B cell (primary cell): ENCODE measurements around the gene DPCD. TPM values are rescaled to one million over a fixed set of nuclear protein-coding genes. Genes with fewer than 3 reads are reported as not detected.

Experiments
- ATAC-seq: fragments of 200-7000 bp; cut with Tn5 transposase; one replicate; pipeline ENCODE4 v1.10.0; 2021; ENCODE audit warnings: low read depth, mild to moderate bottlenecking, moderate number of reproducible peaks, moderate library complexity
- CTCF ChIA-PET: fragments of 350-600 bp; sonication (Branson Sonifier 250); formaldehyde crosslinking; loops from one replicate; lab custom pipeline; 2021; ENCODE audit warnings: antibody characterized with exemption, inconsistent platforms; lab: Charles Lee
- POLR2A ChIA-PET: fragments of 350-600 bp; sonication (Branson Sonifier 250); formaldehyde crosslinking; loops from one replicate; lab custom pipeline; 2021; ENCODE audit warnings: antibody characterized with exemption; lab: Charles Lee
- DNase-seq: peaks from one replicate; pipeline ENCODE4 v3.0.0; 2013
- H2AFZ ChIP-seq: 2 replicates; pipeline ENCODE4 v1.6.1; 2012; ENCODE audit warnings: mild to moderate bottlenecking, low read depth, low read length; ENCODE audit not compliant: insufficient read depth, poor library complexity, severe bottlenecking
- H3K27ac ChIP-seq, 2 donors: 1 replicate in 1 of 2; 2 replicates in 1 of 2; pipeline ENCODE4 v1.5.1; 2012 to 2013; ENCODE audit warnings: low read length in 2 of 2, mild to moderate bottlenecking in 2 of 2, moderate library complexity in 1 of 2
- H3K27me3 ChIP-seq, 4 experiments: fragments of 200-600 bp in 1 of 4; sonication (generic) in 1 of 4; replicated peaks in 1 of 4; 1 replicate in 2 of 4; 2 replicates in 2 of 4; pipeline versions ENCODE4 v1.6.1 to v1.7.0; 2013 to 2016; ENCODE audit warnings: low read length in 3 of 4, mild to moderate bottlenecking in 2 of 4, mixed read lengths in 1 of 4, moderate library complexity in 1 of 4; ENCODE audit not compliant: insufficient read depth in 4 of 4, control insufficient read depth in 3 of 4; ENCODE audit errors: control extremely low read depth in 1 of 4
- H3K36me3 ChIP-seq, 2 experiments: replicated peaks in 1 of 2; 1 replicate in 1 of 2; 2 replicates in 1 of 2; pipeline versions ENCODE4 v1.6.1 to v1.7.1; 2013; ENCODE audit warnings: low read length in 1 of 2; ENCODE audit not compliant: insufficient read depth in 2 of 2, control insufficient read depth in 1 of 2; ENCODE audit errors: control extremely low read depth in 1 of 2, extremely low read depth in 1 of 2
- H3K4me1 ChIP-seq, 2 donors: fragments of 200-600 bp in 1 of 2; sonication (generic) in 1 of 2; 1 replicate in 1 of 2; 2 replicates in 1 of 2; pipeline versions ENCODE4 v1.5.1 to v1.6.1; 2013 to 2017; ENCODE audit warnings: low read length in 2 of 2; ENCODE audit not compliant: control insufficient read depth in 2 of 2, insufficient read depth in 2 of 2
- H3K4me2 ChIP-seq: replicated peaks from 2 replicates; pipeline ENCODE3; 2012; ENCODE audit warnings: mild to moderate bottlenecking, low read depth, low read length; ENCODE audit not compliant: poor library complexity, severe bottlenecking
- H3K4me3 ChIP-seq, 5 experiments: fragments of 200-600 bp in 1 of 5; sonication (generic) in 1 of 5; 1 replicate in 3 of 5; 2 replicates in 2 of 5; pipeline versions ENCODE4 v1.5.1 to v1.7.0; 2011 to 2016; ENCODE audit warnings: low read length in 4 of 5, mild to moderate bottlenecking in 4 of 5, low read depth in 2 of 5, control low read depth in 1 of 5, moderate library complexity in 1 of 5; ENCODE audit not compliant: insufficient read depth in 1 of 5; ENCODE audit errors: control extremely low read depth in 1 of 5, extremely low read depth in 1 of 5
- H3K79me2 ChIP-seq: fragments of 200-600 bp; sonication (generic); one replicate; pipeline ENCODE4 v1.6.0; 2016; ENCODE audit warnings: low read length; ENCODE audit not compliant: control insufficient read depth, insufficient read depth
- H3K9ac ChIP-seq: fragments of 200-600 bp; sonication (generic); 2 replicates; pipeline ENCODE4 v1.6.1; 2017; ENCODE audit warnings: mild to moderate bottlenecking, low read length, moderate library complexity
- H3K9me3 ChIP-seq, 3 donors: one replicate each; pipeline versions ENCODE4 v1.6.1 to v1.7.1; 2013; ENCODE audit warnings: low read length in 2 of 3; ENCODE audit not compliant: control insufficient read depth in 2 of 3, insufficient read depth in 1 of 3; ENCODE audit errors: control extremely low read depth in 1 of 3
- H4K20me1 ChIP-seq: 2 replicates; pipeline ENCODE4 v1.6.0; 2012; ENCODE audit warnings: mild to moderate bottlenecking, low read length; ENCODE audit not compliant: insufficient read depth, control insufficient read depth, poor library complexity, severe bottlenecking
- H3K27ac Mint-ChIP-seq: one replicate; pipeline ENCODE4 v1.8.0; 2021; ENCODE audit warnings: mixed read lengths
- H3K27me3 Mint-ChIP-seq: one replicate; pipeline ENCODE4 v1.8.0; 2021; ENCODE audit warnings: mixed read lengths
- H3K4me1 Mint-ChIP-seq: one replicate; pipeline ENCODE4 v1.8.0; 2021; ENCODE audit warnings: mixed read lengths
- H3K4me3 Mint-ChIP-seq: one replicate; pipeline ENCODE4 v1.8.0; 2021; ENCODE audit warnings: mixed read lengths
- H3K9me3 Mint-ChIP-seq: one replicate; pipeline ENCODE4 v1.8.0; 2022; ENCODE audit warnings: mixed read lengths; ENCODE audit not compliant: insufficient read depth
- EZH2 ChIP-seq: IDR thresholded peaks from 2 replicates; pipeline ENCODE4 v1.6.1; 2012; ENCODE audit warnings: borderline replicate concordance, low read depth, mild to moderate bottlenecking, moderate library complexity, low read length; ENCODE audit not compliant: insufficient read depth, poor library complexity, severe bottlenecking
- WGBS: methylation state at CpG from one replicate; pipeline ENCODE4 v1.1.5; 2013; ENCODE audit warnings: missing lambda C conversion rate; ENCODE audit not compliant: insufficient coverage; 5-methylcytosine and 5-hydroxymethylcytosine counted together
- intact Hi-C: fragments of 100-400 bp; cut with micrococcal nuclease; formaldehyde crosslinking; loops from one replicate; pipeline ENCODE4 v1.10.0; 2022
- polyA plus RNA-seq: library from polyadenylated mRNA; depleted of rRNA; stranded (reverse); fragments of >200 nt; gene quantifications from 2 replicates; pipeline ENCODE4 v1.2.3, GENCODE V29; 2012
- total RNA-seq, 2 donors: library from RNA; stranded (reverse); fragments of 120-200 nt in 1 of 2; gene quantifications; 1 replicate in 1 of 2; 2 replicates in 1 of 2; pipeline versions ENCODE4 v1.2.3 to v1.2.4, GENCODE V29; 2013 to 2022
- TF ChIP-seq, protein P1 (sequence below): fragments of 200-600 bp; IDR thresholded peaks from one replicate; pipeline ENCODE4 v1.8.0; 2022; ENCODE audit warnings: antibody characterized with exemption, mild to moderate bottlenecking

DPCD gene
- total and polyA plus RNA-seq, 2 donors (not counting 1 experiment from before 2014, with no cell fraction given) = 0.88 to 2.2 TPM

DNA sequence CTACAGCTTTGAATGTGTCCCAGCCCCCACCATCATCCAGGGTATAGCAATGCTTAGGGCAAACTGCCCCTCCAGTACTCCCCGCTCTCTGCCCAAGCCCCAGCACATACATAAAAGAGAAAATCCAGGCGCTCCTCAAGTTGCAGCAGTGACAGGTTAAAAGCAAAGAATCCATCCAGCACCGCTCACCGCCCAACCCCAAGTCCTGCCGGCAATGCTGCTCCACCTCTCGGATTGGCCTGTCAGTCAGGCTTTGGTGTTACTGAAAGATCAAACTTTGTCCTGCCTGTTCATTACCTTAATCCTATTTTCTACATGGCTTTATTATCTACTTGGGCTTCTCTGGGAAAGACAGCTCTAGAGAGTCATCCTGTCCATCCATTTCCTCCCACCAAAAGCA is 31.9 kb downstream of the DPCD start:
- H3K9me3 ChIP-seq = no peaks in the 10 kb centered on the region
- H3K4me1 Mint-ChIP-seq = peaks cover 27% of the 10 kb centered on the region
- no peak for TF ChIP-seq EZH2
- TF ChIP-seq, protein P1, sequence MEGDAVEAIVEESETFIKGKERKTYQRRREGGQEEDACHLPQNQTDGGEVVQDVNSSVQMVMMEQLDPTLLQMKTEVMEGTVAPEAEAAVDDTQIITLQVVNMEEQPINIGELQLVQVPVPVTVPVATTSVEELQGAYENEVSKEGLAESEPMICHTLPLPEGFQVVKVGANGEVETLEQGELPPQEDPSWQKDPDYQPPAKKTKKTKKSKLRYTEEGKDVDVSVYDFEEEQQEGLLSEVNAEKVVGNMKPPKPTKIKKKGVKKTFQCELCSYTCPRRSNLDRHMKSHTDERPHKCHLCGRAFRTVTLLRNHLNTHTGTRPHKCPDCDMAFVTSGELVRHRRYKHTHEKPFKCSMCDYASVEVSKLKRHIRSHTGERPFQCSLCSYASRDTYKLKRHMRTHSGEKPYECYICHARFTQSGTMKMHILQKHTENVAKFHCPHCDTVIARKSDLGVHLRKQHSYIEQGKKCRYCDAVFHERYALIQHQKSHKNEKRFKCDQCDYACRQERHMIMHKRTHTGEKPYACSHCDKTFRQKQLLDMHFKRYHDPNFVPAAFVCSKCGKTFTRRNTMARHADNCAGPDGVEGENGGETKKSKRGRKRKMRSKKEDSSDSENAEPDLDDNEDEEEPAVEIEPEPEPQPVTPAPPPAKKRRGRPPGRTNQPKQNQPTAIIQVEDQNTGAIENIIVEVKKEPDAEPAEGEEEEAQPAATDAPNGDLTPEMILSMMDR = no peak
- H3K4me2 ChIP-seq = no peak overlapping the region
- no peak overlapping the region for H3K27ac Mint-ChIP-seq
- no peak overlapping the region for H2AFZ ChIP-seq
- H3K4me1 ChIP-seq = peaks cover 19 to 23% of the 10 kb centered on the region in 2 donors
- POLR2A ChIA-PET = no interaction called here
- 98% methylated on average over 6 of the region's 6 CpGs for WGBS
- H3K27ac ChIP-seq = no peak overlapping the region
- no peak overlapping the region for H3K4me3 ChIP-seq
- no peak for DNase-seq
- peaks cover 2 to 74% of the 10 kb centered on the region in 2 experiments for H3K36me3 ChIP-seq
- H3K79me2 ChIP-seq = no peaks in the 10 kb centered on the region
- H3K27me3 ChIP-seq = no peaks in the 10 kb centered on the region
- peaks cover 31% of the 10 kb centered on the region for H4K20me1 ChIP-seq
- H3K4me3 Mint-ChIP-seq = no peak overlapping the region
- intact Hi-C loops = no loop called here
- ATAC-seq = no peak
- H3K27me3 Mint-ChIP-seq = no peaks in the 10 kb centered on the region
- no peaks in the 10 kb centered on the region for H3K9me3 Mint-ChIP-seq
- no peak overlapping the region for H3K9ac ChIP-seq
- CTCF ChIA-PET = no interaction called here

DNA sequence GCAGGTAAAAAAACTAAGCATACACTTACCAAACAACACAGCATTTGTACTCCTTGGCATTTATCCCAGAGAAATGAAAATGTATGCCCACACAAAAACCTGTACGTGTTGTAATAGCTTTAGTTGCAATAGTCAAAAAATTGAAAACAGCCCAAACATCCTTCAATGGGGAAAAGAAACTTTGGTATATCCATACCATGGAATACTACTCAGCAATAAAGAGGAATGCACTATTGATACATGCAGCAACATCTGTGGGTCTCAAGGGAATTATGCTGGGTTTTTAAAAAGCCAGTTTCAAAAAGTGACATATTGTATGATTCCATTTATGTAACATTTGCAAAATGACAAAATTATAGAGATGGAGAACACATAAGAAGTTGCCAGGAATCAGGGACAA is 35.4 kb downstream of the DPCD start:
- DNase-seq = no peak
- no CpG with 5 or more reads among the region's 1 CpG for WGBS

More for the DNA sequence above, 35.4 kb downstream of the DPCD start:
- Mint-ChIP-seq H3K27ac (no peak overlapping the region), H3K9me3 (no peaks in the 10 kb centered on the region), H3K27me3 (no peaks in the 10 kb centered on the region), H3K4me3 (no peak overlapping the region), H3K4me1 (peaks cover 17% of the 10 kb centered on the region)
- H3K4me2 ChIP-seq = no peak overlapping the region
- H3K4me1 ChIP-seq = peaks cover 6 to 8% of the 10 kb centered on the region in 2 donors
- no peak for ATAC-seq
- no peak overlapping the region for H3K4me3 ChIP-seq
- H3K79me2 ChIP-seq = peaks cover 8% of the 10 kb centered on the region
- H3K36me3 ChIP-seq = peaks cover 2 to 64% of the 10 kb centered on the region in 2 experiments
- peaks cover 50% of the 10 kb centered on the region for H4K20me1 ChIP-seq
- ChIA-PET CTCF (no interaction called here), POLR2A (no interaction called here)
- TF ChIP-seq, protein P1 = no peak
- TF ChIP-seq EZH2 = no peak
- H2AFZ ChIP-seq = no peak overlapping the region
- no peak overlapping the region for H3K9ac ChIP-seq
- H3K27ac ChIP-seq = no peak overlapping the region
- H3K27me3 ChIP-seq = no peaks in the 10 kb centered on the region
- no peaks in the 10 kb centered on the region for H3K9me3 ChIP-seq
- intact Hi-C loops = no loop called here
